Keratinocyte (primary cell): ENCODE measurements around the gene ARPC4. TPM values are rescaled to one million over a fixed set of nuclear protein-coding genes. Genes with fewer than 3 reads are reported as not detected.

Experiments
- DNase-seq: peaks from one replicate; pipeline ENCODE4 v3.0.0-alpha.2; 2011; ENCODE audit warnings: low read depth, missing footprints, low spot score
- FAIRE-seq: peaks from 2 replicates; lab custom pipeline; 2011; peaks lifted over from hg19 to GRCh38; lab: Jason Lieb, UNC
- H2AFZ ChIP-seq: 2 replicates; pipeline ENCODE4 v1.6.0; 2012; ENCODE audit warnings: low read length, control low read depth, inconsistent platforms; ENCODE audit not compliant: control insufficient read depth
- H3K27ac ChIP-seq: 2 replicates; pipeline ENCODE4 v1.5.1; 2011; ENCODE audit warnings: low read length; ENCODE audit not compliant: control insufficient read depth, insufficient read depth
- H3K27me3 ChIP-seq: 3 replicates; pipeline ENCODE4 v1.6.0; 2011; ENCODE audit warnings: low read length; ENCODE audit not compliant: control insufficient read depth, insufficient read depth; ENCODE audit errors: extremely low read depth
- H3K36me3 ChIP-seq, 2 experiments: 2 replicates in 1 of 2; 3 replicates in 1 of 2; pipeline ENCODE4 v1.5.1; 2011; ENCODE audit warnings: low read length in 2 of 2, mild to moderate bottlenecking in 1 of 2; ENCODE audit not compliant: control insufficient read depth in 2 of 2, insufficient read depth in 2 of 2; ENCODE audit errors: extremely low read depth in 1 of 2
- H3K4me1 ChIP-seq: 3 replicates; pipeline ENCODE4 v1.5.1; 2011; ENCODE audit warnings: low read length; ENCODE audit not compliant: control insufficient read depth, insufficient read depth; ENCODE audit errors: extremely low read depth
- H3K4me2 ChIP-seq: 3 replicates; pipeline ENCODE4 v1.6.0; 2011; ENCODE audit warnings: low read depth, low read length; ENCODE audit not compliant: control insufficient read depth, insufficient read depth; ENCODE audit errors: extremely low read depth
- H3K4me3 ChIP-seq, 3 experiments: fragments of 200-600 bp in 1 of 3; sonication (generic) in 1 of 3; 2 replicates in 2 of 3; 3 replicates in 1 of 3; pipeline ENCODE4 v1.5.1; 2011 to 2016; ENCODE audit warnings: low read length in 3 of 3, mild to moderate bottlenecking in 3 of 3, control low read depth in 2 of 3, inconsistent platforms in 1 of 3, low read depth in 1 of 3, mixed read lengths in 1 of 3, mixed run types in 1 of 3, moderate library complexity in 1 of 3; ENCODE audit not compliant: control insufficient read depth in 2 of 3, insufficient read depth in 2 of 3; ENCODE audit errors: extremely low read depth in 1 of 3
- H3K79me2 ChIP-seq: 2 replicates; pipeline ENCODE4 v1.6.0; 2012; ENCODE audit warnings: low read length; ENCODE audit not compliant: control insufficient read depth, insufficient read depth
- H3K9ac ChIP-seq: 3 replicates; pipeline ENCODE4 v1.6.0; 2011; ENCODE audit warnings: low read length; ENCODE audit not compliant: control insufficient read depth, insufficient read depth; ENCODE audit errors: extremely low read depth
- H3K9me1 ChIP-seq: 3 replicates; pipeline ENCODE4 v1.6.0; 2011; ENCODE audit warnings: low read length; ENCODE audit not compliant: control insufficient read depth, insufficient read depth; ENCODE audit errors: extremely low read depth
- H3K9me3 ChIP-seq: 2 replicates; pipeline ENCODE4 v1.5.1; 2012; ENCODE audit warnings: low read depth, low read length; ENCODE audit not compliant: control insufficient read depth
- H4K20me1 ChIP-seq: 3 replicates; pipeline ENCODE4 v1.6.0; 2011; ENCODE audit warnings: low read length; ENCODE audit not compliant: control insufficient read depth, insufficient read depth; ENCODE audit errors: extremely low read depth
- EZH2 ChIP-seq: IDR thresholded peaks from one replicate; pipeline ENCODE4 v1.6.1; 2012; ENCODE audit warnings: inconsistent platforms, mild to moderate bottlenecking, low read length, moderate library complexity
- dilution Hi-C: fragments of 300-500 bp; cut with MboI; formaldehyde crosslinking; loops from one replicate; pipeline ENCODE4 v1.7.0; 2020; ENCODE audit warnings: low sequenced_read_pairs; ENCODE audit not compliant: extremely low pct_ligation_motif_present
- polyA plus RNA-seq, 5 experiments: library from polyadenylated mRNA; depleted of rRNA in 3 of 5; stranded (reverse) in 3 of 5; stranded (forward) in 1 of 5; unstranded in 1 of 5; fragments of >200 nt; gene quantifications; 1 replicate in 1 of 5; 2 replicates in 3 of 5; 3 replicates in 1 of 5; pipeline versions ENCODE4 v1.2.1 to v1.2.3, GENCODE V29; 2011 to 2012; ENCODE audit warnings: missing spikeins in 2 of 5, low read depth in 1 of 5, low replicate concordance in 1 of 5
- TF ChIP-seq, protein P1 (sequence below), 3 experiments: IDR thresholded peaks in 1 of 3; conservative IDR thresholded peaks in 1 of 3; optimal IDR thresholded peaks in 1 of 3; 2 replicates in 2 of 3; 3 replicates in 1 of 3; pipeline versions ENCODE3 to v1.5.1; 2011; ENCODE audit warnings: low read length in 3 of 3, mild to moderate bottlenecking in 3 of 3, moderate library complexity in 2 of 3, control low read depth in 1 of 3, inconsistent platforms in 1 of 3; ENCODE audit not compliant: insufficient read depth in 2 of 3; ENCODE audit errors: extremely low read depth in 1 of 3

ARPC4 gene
- polyA plus RNA-seq, 1 donor (not counting 4 experiments of a cell fraction or from before 2014, with no cell fraction given): 173 TPM

DNA sequence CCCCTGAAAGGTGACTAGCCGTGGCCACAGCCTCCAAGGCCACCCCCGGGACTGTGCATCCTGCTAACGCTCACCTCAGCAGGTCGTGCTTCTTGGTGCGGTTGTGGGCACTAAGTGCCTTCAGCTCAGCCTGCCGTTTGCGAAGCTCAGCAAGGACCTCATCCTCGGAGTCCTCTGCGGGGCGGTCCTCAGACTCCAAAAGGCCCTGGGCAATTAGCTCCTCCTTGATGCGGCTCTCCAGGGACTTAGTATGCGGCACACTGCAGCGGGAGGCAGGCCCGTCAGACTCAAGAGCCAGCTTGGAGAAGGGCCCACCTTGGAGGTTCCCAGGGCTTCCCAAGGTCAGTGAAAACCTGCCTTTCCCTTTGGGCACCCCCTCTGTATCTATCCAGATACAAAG, 8.9 kb upstream of the ARPC4 start:
- Histone ChIP-seq H3K27ac (no peak overlapping the region), H4K20me1 (no peaks in the 10 kb centered on the region), H3K4me3 (no peak overlapping the region), H3K9me3 (no peaks in the 10 kb centered on the region), H3K9me1 (no peaks in the 10 kb centered on the region), H3K4me2 (no peak overlapping the region), H3K4me1 (no peaks in the 10 kb centered on the region), H3K9ac (no peak overlapping the region), H3K27me3 (no peaks in the 10 kb centered on the region), H3K79me2 (no peaks in the 10 kb centered on the region), H2AFZ (no peak overlapping the region), H3K36me3 (peaks cover 26 to 29% of the 10 kb centered on the region in 2 experiments)
- FAIRE-seq (no peak), DNase-seq (no peak)
- dilution Hi-C loops: no loop called here
- TF ChIP-seq, protein P1, sequence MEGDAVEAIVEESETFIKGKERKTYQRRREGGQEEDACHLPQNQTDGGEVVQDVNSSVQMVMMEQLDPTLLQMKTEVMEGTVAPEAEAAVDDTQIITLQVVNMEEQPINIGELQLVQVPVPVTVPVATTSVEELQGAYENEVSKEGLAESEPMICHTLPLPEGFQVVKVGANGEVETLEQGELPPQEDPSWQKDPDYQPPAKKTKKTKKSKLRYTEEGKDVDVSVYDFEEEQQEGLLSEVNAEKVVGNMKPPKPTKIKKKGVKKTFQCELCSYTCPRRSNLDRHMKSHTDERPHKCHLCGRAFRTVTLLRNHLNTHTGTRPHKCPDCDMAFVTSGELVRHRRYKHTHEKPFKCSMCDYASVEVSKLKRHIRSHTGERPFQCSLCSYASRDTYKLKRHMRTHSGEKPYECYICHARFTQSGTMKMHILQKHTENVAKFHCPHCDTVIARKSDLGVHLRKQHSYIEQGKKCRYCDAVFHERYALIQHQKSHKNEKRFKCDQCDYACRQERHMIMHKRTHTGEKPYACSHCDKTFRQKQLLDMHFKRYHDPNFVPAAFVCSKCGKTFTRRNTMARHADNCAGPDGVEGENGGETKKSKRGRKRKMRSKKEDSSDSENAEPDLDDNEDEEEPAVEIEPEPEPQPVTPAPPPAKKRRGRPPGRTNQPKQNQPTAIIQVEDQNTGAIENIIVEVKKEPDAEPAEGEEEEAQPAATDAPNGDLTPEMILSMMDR (optimal IDR thresholded peaks at IDR 0.05 in 1 of 3, IDR thresholded peaks at IDR 0.05 in 1 of 3, conservative IDR thresholded peaks at IDR 0.05 in 1 of 3; ENCODE audit: extremely low read depth in 1 of 3, insufficient read depth in 2 of 3, low read length in 3 of 3): no peak
- TF ChIP-seq EZH2: no peak

GRCh38 chr3:9784965-9785364, 7.9 kb upstream of the ARPC4 start:
- no peak overlapping the region for H3K4me2 ChIP-seq
- no peak overlapping the region for H3K4me3 ChIP-seq
- dilution Hi-C loops: no loop called here
- H3K36me3 ChIP-seq: peaks cover 34 to 35% of the 10 kb centered on the region in 2 experiments
- no peak overlapping the region for H2AFZ ChIP-seq
- DNase-seq (no peak), FAIRE-seq (no peak)
- no peaks in the 10 kb centered on the region for H3K27me3 ChIP-seq
- no peak overlapping the region for H3K27ac ChIP-seq
- H4K20me1 ChIP-seq: no peaks in the 10 kb centered on the region
- TF ChIP-seq, protein P1 (optimal IDR thresholded peaks at IDR 0.05 in 1 of 3, IDR thresholded peaks at IDR 0.05 in 1 of 3, conservative IDR thresholded peaks at IDR 0.05 in 1 of 3; ENCODE audit: extremely low read depth in 1 of 3, insufficient read depth in 2 of 3, low read length in 3 of 3): no peak
- TF ChIP-seq EZH2: no peak
- H3K9ac ChIP-seq: no peak overlapping the region
- H3K9me3 ChIP-seq: no peaks in the 10 kb centered on the region
- H3K9me1 ChIP-seq: no peaks in the 10 kb centered on the region
- H3K4me1 ChIP-seq: no peaks in the 10 kb centered on the region
- no peaks in the 10 kb centered on the region for H3K79me2 ChIP-seq
